Measurements from ENCODE around the gene OR56A3. TPM values are rescaled to one million over a fixed set of nuclear protein-coding genes. Genes with fewer than 3 reads are reported as not detected.
A peak's percentile ranks its signal among the peaks of the same experiment; 100 is the strongest.
"Not testable (repeated sequence)": the region's sequence is repeated elsewhere in the genome, so short reads cannot be mapped to it uniquely, and the experiment has no call there.

The OR56A3 gene
- total RNA-seq, 1 donor from 2014 or later: not detected

GRCh38 chr11:5938603-5938965 lies 3.5 kb upstream of the OR56A3 start:
- H3K27ac Mint-ChIP-seq (ENCODE audit: unreplicated experiment): no peak overlapping the region
- TF ChIP-seq, protein P1, sequence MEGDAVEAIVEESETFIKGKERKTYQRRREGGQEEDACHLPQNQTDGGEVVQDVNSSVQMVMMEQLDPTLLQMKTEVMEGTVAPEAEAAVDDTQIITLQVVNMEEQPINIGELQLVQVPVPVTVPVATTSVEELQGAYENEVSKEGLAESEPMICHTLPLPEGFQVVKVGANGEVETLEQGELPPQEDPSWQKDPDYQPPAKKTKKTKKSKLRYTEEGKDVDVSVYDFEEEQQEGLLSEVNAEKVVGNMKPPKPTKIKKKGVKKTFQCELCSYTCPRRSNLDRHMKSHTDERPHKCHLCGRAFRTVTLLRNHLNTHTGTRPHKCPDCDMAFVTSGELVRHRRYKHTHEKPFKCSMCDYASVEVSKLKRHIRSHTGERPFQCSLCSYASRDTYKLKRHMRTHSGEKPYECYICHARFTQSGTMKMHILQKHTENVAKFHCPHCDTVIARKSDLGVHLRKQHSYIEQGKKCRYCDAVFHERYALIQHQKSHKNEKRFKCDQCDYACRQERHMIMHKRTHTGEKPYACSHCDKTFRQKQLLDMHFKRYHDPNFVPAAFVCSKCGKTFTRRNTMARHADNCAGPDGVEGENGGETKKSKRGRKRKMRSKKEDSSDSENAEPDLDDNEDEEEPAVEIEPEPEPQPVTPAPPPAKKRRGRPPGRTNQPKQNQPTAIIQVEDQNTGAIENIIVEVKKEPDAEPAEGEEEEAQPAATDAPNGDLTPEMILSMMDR (IDR thresholded peaks at IDR 0.05): no peak
- H3K36me3 Mint-ChIP-seq (ENCODE audit: unreplicated experiment): no peaks in the 10 kb centered on the region
- H3K4me1 Mint-ChIP-seq (ENCODE audit: unreplicated experiment): no peaks in the 10 kb centered on the region
- peaks cover 35% of the 10 kb centered on the region for H3K9me3 Mint-ChIP-seq (ENCODE audit: unreplicated experiment)
- DNase-seq (ENCODE audit: extremely low spot score, unreplicated experiment): peak; percentile 76
- H3K27me3 Mint-ChIP-seq (ENCODE audit: unreplicated experiment): no peaks in the 10 kb centered on the region
- H3K4me3 Mint-ChIP-seq (ENCODE audit: unreplicated experiment): no peak overlapping the region

GRCh38 chr11:5940748-5941147 lies 1.3 kb upstream of the OR56A3 start:
- H3K4me3 Mint-ChIP-seq (ENCODE audit: unreplicated experiment): no peak overlapping the region
- H3K27ac Mint-ChIP-seq (ENCODE audit: unreplicated experiment): no peak overlapping the region
- TF ChIP-seq, protein P1 (IDR thresholded peaks at IDR 0.05): no peak
- H3K36me3 Mint-ChIP-seq (ENCODE audit: unreplicated experiment): no peaks in the 10 kb centered on the region
- peaks cover 31% of the 10 kb centered on the region for H3K9me3 Mint-ChIP-seq (ENCODE audit: unreplicated experiment)
- H3K27me3 Mint-ChIP-seq (ENCODE audit: unreplicated experiment): no peaks in the 10 kb centered on the region
- no peak for DNase-seq (ENCODE audit: extremely low spot score, unreplicated experiment)
- no peaks in the 10 kb centered on the region for H3K4me1 Mint-ChIP-seq (ENCODE audit: unreplicated experiment)

GRCh38 chr11:5955586-5955985 lies 13.5 kb downstream of the OR56A3 start:
- H3K9me3 Mint-ChIP-seq (ENCODE audit: unreplicated experiment): peaks cover 5% of the 10 kb centered on the region
- H3K27ac Mint-ChIP-seq (ENCODE audit: unreplicated experiment): no peak overlapping the region
- H3K36me3 Mint-ChIP-seq (ENCODE audit: unreplicated experiment): no peaks in the 10 kb centered on the region
- DNase-seq (ENCODE audit: extremely low spot score, unreplicated experiment): no peak
- H3K4me3 Mint-ChIP-seq (ENCODE audit: unreplicated experiment): no peak overlapping the region
- H3K27me3 Mint-ChIP-seq (ENCODE audit: unreplicated experiment): no peaks in the 10 kb centered on the region
- H3K4me1 Mint-ChIP-seq (ENCODE audit: unreplicated experiment): no peaks in the 10 kb centered on the region
- TF ChIP-seq, protein P1 (IDR thresholded peaks at IDR 0.05): no peak

DNA sequence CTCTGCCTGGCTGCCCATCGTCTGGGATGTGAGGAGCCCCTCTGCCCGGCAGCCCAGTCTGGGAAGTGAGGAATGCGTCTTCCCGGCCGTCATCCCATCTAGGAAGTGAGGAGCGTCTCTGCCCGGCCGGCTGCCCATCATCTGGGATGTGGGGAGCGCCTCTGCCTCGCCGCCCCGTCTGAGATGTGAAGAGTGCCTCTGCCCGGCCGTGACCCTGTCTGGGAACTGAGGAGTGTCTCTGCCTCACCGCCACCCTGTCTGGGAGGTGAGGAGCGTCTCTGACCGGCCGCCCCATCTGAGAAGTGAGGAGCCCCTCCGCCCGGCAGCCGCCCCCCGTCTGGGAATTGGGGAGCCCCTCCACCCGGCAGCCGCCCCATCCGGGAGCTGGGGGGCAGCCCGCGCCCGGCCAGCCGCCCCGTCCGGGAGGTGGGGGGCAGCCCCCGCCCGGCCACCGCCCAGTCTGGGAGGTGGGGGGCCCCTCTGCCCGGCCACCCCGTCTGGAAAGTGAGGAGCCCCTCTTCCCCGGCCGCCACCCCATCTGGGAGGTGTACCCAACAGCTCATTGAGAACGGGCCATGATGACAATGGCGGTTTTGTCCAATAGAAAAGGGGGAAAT lies 18.8 kb downstream of the OR56A3 start:
- not testable (repeated sequence) for H3K4me3 Mint-ChIP-seq (ENCODE audit: unreplicated experiment)

DNA sequence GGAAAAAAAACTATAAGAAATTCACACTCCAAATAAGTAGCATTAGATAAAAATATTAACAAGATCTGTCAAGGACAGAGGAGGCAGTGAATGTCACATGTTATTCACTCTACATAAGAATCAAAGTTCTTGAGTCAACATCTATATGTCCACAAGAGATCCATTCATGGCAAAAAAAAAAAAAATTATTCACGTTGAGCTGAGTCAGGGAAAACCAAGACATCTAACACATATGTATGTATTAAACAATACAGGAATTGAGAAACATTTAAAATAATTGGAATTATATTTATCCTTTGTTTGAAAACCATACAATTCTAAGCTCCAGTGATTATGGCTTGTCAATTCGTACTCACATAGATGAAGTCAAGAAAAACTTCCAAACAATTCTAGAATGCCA lies 24.9 kb downstream of the OR56A3 start:
- DNase-seq (ENCODE audit: extremely low spot score, unreplicated experiment): no peak
- Mint-ChIP-seq H3K4me3 (ENCODE audit: unreplicated experiment) (no peak overlapping the region), H3K27ac (ENCODE audit: unreplicated experiment) (no peak overlapping the region), H3K27me3 (ENCODE audit: unreplicated experiment) (no peaks in the 10 kb centered on the region), H3K9me3 (ENCODE audit: unreplicated experiment) (peaks cover 27% of the 10 kb centered on the region), H3K4me1 (ENCODE audit: unreplicated experiment) (no peaks in the 10 kb centered on the region), H3K36me3 (ENCODE audit: unreplicated experiment) (no peaks in the 10 kb centered on the region)
- TF ChIP-seq, protein P1 (IDR thresholded peaks at IDR 0.05): no peak

More for the DNA sequence above, 18.8 kb downstream of the OR56A3 start:
- H3K4me1 Mint-ChIP-seq (ENCODE audit: unreplicated experiment); H3K27ac Mint-ChIP-seq (ENCODE audit: unreplicated experiment); H3K36me3 Mint-ChIP-seq (ENCODE audit: unreplicated experiment); H3K27me3 Mint-ChIP-seq (ENCODE audit: unreplicated experiment): not testable (repeated sequence)
- peaks cover 36% of the 10 kb centered on the region for H3K9me3 Mint-ChIP-seq (ENCODE audit: unreplicated experiment)
- DNase-seq (ENCODE audit: extremely low spot score, unreplicated experiment): peak; percentile 83

DNA sequence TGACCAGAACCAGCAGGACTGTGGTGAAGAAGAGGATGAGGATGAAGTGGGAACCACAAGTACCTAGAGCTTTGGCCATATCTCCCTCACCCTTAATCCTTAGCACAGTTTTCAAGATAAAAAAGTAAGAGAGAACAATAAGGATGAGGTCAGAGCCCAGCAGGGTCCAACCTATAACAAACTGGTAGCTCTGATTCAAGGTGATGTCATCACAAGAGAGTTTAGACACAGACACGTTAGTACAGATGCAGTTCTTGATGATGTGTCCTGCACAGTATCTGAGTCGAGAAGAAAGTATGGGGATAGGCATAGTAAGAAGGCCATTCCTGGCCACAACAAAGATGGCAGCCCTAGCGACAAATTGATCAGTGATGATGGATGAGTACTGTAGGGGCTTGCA lies 25.7 kb downstream of the OR56A3 start:
- no peak for DNase-seq (ENCODE audit: extremely low spot score, unreplicated experiment)
- no peaks in the 10 kb centered on the region for H3K4me1 Mint-ChIP-seq (ENCODE audit: unreplicated experiment)
- H3K27me3 Mint-ChIP-seq (ENCODE audit: unreplicated experiment): no peaks in the 10 kb centered on the region
- H3K36me3 Mint-ChIP-seq (ENCODE audit: unreplicated experiment): no peaks in the 10 kb centered on the region
- no peak overlapping the region for H3K4me3 Mint-ChIP-seq (ENCODE audit: unreplicated experiment)
- peaks cover 22% of the 10 kb centered on the region for H3K9me3 Mint-ChIP-seq (ENCODE audit: unreplicated experiment)
- TF ChIP-seq, protein P1 (IDR thresholded peaks at IDR 0.05): no peak
- no peak overlapping the region for H3K27ac Mint-ChIP-seq (ENCODE audit: unreplicated experiment)
